Measurements from ENCODE around the gene CLEC16A. TPM values are rescaled to one million over a fixed set of nuclear protein-coding genes. Genes with fewer than 3 reads are reported as not detected.

Gene CLEC16A
- total RNA-seq, 1 donor from 2014 or later: 32.4 TPM

- no peak for DNase-seq (ENCODE audit: extremely low read depth, low read depth, low spot score)
Measured at GRCh38 chr16:11010575-11011221, 66.3 kb downstream of the CLEC16A start.

DNA sequence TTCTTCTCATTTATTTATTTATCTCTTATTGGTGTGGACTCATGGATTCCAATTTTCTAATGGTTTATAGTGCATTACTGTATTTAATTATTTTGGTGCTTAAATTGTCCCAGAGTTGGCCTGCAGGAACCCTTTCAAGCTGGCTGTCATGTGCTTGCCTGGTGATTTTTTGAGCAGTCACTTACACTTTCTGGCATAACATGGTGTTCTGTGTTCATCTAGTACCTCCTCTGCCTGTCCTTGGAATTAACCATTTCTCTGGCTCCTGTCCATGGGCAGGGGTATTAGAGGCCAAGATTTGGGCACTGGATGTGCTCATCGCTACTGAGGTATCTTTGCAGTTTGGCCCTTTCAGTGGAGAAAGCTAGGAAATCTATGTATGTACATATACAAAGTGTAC, 67.0 kb downstream of the CLEC16A start:
- DNase-seq (ENCODE audit: extremely low read depth, low read depth, low spot score): no peak

GRCh38 chr16:11012841-11013240, 68.5 kb downstream of the CLEC16A start:
- no peak for DNase-seq (ENCODE audit: extremely low read depth, low read depth, low spot score)

DNA sequence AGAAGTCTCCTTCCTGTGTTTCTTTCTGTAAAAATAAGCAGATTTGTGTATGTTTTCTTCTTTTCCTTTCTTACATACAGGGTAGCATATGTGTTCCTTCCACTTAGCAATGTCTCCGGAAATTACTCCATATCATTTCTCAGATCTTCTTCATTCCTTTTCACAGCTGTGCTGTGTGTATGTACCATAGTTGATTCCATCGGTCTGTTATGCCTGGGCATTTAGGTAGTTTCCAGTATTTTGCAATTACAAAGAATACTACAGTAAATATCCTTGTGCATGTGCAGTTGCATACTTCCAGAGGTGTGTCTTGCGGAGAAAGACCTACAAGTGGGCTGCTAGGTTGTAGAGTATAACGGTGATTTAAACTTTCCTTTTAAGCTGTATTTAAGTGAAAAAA, 69.8 kb downstream of the CLEC16A start:
- no peak for DNase-seq (ENCODE audit: extremely low read depth, low read depth, low spot score)

GRCh38 chr16:11015076-11015475, 70.7 kb downstream of the CLEC16A start:
- DNase-seq (ENCODE audit: extremely low read depth, low read depth, low spot score): no peak

DNA sequence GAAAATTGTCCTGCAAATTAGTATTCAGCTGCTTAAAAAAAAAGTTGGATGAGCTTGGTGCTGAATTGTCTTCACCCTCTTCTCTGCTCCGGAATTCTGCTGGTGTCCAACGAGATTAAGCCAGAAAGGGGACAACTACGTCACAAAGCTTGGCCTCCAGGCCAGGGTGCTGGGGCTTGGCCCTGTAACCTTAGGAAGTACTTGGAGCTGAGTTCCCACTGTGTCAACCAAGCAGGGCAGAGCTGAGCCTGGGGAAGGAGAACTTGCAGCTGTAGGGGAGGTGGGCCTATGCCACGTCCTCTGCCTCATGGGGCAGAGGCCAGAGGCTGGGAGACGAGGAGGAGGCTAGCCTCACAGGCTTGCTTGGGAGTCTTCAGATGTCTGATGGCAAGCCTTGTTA, 71.2 kb downstream of the CLEC16A start:
- DNase-seq (ENCODE audit: extremely low read depth, low read depth, low spot score): no peak

DNA sequence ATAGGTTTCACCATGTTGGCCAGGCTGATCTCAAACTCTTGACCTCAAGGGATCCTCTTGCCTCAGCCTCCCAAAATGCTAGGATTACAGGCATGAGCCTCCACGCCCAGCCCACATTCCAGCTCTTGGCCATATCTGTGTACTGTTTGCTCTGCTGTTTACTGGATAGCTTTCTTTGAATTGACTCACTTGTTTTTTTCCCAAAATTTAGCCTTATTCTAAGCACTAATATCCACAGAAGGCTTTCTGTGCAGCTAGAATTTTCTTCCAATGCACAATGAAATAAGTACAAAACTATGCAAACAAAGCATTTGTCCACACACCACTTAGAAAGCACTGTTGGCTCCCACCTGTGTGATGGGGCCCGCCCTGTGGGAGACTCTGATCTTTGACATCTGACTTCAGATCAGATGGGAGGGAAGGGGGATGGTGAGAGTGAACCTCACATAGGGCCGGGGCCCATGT, 72.2 kb downstream of the CLEC16A start:
- no peak for DNase-seq (ENCODE audit: extremely low read depth, low read depth, low spot score)

DNA sequence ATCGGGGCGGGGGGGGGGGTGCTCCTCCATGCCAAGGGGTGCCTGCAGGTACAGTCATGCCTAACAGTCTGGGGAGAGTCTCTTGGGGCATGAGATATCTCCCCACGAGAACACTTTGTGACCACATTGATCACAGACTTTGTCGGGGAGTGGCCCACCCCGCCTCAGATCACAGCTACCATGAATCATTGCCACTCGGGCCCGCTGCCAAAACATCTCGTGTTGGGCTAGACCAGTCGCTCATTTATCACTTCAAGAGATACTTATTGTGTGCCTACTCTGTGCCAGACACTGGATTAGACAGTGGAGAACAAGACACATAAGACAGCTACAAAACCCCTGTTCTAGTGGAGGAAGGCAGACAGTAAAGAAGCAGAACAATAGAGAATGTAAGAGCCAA, 72.6 kb downstream of the CLEC16A start:
- DNase-seq (ENCODE audit: extremely low read depth, low read depth, low spot score): peak; percentile 7

- DNase-seq (ENCODE audit: extremely low read depth, low read depth, low spot score): no peak
Measured at GRCh38 chr16:11017499-11017898, 73.1 kb downstream of the CLEC16A start.

DNA sequence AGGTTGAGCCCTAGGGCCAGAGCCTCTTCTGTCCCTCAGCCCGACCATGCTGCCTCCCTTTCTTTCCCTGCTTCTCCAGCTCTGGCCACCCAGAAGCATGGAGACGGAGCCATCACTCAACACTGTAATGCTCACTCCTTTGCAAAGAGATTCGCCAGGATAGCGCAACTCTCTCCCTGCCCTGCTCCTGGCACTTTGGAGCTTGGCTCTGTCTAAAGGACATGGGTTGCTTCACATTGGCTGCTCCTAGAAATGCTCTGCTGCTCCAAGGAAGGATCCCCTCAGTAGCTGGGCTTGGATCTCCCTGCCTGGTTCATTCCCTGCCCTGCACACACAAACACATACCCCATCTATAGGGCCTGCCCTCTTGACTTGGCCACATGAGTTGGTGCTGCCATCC, 76.0 kb downstream of the CLEC16A start:
- DNase-seq (ENCODE audit: extremely low read depth, low read depth, low spot score): no peak

DNA sequence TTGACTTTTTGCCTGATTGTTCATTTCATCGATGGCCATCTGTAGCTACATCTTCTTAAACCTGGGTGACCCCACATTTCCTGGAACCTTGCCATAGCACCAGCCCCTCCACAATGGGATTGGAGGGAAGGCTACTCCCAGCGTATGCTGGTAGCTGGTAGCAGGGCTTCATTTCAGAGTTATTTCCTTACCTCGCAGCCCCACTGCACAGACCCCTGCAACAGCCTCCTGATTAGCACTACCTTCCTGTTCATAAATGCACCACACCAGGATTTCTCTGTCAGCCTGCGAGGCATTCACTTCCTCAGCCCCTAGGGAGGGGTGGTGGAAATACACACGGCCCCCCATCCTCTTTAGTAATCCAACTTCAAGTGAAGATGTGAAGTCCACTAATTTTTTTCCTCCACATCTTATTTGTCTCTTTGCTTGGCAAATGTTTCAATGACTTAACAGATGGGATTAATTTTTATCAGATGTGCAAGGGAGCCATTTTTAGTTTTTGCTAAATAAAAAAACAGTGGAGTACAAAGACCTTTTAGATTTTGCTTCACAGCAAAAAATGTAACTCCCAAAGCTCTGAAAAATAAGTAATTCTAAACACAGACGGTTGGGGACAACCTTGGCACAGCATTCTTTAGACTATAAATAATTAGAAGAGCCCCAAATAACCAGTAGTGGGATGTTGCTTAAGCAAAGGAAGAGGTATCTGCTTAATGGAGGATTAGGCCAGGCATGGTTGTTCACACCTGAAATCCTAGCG, 76.6 kb downstream of the CLEC16A start:
- DNase-seq (ENCODE audit: extremely low read depth, low read depth, low spot score): no peak

DNA sequence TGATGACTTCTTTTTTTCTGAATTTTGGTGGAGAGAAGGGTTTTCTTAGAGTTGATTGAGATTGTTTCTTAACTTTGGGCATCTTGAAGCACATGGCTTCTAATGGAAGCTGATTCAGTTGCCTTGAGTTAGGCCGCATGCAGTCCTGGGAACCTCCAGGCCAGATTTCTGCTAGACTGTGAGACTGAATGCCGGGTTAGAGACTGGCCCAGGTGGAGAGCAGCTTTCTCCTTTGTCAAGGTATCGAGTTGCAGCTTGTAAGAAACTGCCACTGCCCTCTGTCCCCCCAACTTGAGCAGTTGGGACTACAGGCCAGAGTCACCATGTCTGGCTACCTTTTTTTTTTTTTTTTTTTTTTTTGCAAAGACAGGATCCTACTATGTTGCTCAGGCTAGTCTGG, 77.6 kb downstream of the CLEC16A start:
- DNase-seq (ENCODE audit: extremely low read depth, low read depth, low spot score): no peak

GRCh38 chr16:11023262-11024039, 79.1 kb downstream of the CLEC16A start:
- no peak for DNase-seq (ENCODE audit: extremely low read depth, low read depth, low spot score)

DNA sequence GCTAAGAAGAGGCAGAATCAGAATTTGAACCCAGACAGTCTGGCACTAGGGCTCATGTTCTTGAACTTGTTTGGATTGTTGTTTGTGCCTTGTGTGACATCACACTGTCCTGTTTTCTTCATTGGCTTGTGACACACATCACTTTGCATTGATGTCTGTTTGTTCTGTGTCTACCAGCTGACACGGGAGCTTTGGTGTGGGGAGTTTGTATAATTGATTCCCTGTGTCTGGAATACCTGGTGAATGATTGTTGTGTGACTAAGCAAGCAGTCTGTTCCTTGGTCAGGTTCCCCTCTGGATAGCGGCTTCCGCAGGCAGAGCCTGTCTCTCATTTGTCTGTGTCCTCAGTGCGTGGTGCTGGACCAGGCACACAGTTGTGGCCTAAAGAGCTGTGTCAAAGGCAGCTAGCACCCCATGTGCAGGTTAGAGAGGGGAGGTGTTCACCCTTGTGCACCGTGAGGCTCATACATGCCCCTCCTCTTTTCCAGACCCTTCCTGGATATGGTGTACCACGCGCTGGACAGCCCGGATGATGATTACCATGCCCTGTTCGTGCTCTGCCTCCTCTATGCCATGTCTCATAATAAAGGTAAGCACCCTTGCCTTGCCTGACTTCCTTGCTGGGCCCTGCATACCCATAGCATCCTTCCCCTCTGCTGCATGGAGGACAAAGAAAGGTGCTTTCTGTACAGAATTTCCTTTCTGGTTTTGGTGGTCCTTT, 80.1 kb downstream of the CLEC16A start:
- no peak for DNase-seq (ENCODE audit: extremely low read depth, low read depth, low spot score)

- no peak for DNase-seq (ENCODE audit: extremely low read depth, low read depth, low spot score)
Measured at GRCh38 chr16:11025120-11025531, 80.8 kb downstream of the CLEC16A start.

DNA sequence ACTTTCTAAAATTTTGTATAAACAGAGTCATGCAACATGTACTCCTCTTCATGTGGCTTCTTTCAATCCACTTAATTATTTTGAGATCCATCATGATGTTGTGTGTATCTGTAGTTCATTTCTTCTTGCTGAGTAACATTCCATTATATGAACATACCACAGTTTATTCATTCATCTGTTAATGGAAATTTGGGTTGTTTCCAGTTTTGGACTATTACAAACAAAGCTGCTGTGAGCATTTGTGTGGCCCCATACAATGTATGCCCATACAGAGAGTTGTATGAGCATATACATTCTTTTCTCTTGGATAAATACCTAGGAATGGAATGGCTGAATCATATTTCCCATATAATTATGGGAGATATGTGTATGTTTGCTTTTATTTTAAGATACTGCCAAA, 85.6 kb downstream of the CLEC16A start:
- DNase-seq (ENCODE audit: extremely low read depth, low read depth, low spot score): no peak

DNA sequence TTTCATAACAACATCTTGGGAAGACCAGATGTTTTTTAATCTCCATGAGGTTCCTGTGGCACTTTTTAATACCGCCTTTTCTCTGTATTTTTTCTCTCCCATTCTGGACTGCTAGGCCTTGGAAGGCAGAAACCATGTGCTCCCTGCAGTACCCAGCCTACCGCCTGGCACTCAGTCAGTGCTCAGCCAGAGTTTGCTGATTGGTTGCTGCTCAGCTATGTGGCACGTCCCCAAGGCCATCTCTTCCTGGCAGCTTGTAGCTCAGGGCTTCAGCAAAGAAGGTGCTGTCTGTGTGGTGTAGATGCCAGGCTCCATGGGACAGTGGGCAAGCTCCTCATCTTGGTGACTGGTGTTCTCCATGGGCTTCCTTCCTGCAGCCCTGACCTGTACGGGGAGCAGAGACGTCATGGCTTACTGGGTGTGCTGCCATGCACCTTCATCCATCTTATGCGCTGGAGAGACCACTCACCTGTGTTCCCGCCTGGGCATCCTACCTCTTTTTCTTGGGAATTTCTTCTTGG, 86.7 kb downstream of the CLEC16A start:
- DNase-seq (ENCODE audit: extremely low read depth, low read depth, low spot score): no peak

DNA sequence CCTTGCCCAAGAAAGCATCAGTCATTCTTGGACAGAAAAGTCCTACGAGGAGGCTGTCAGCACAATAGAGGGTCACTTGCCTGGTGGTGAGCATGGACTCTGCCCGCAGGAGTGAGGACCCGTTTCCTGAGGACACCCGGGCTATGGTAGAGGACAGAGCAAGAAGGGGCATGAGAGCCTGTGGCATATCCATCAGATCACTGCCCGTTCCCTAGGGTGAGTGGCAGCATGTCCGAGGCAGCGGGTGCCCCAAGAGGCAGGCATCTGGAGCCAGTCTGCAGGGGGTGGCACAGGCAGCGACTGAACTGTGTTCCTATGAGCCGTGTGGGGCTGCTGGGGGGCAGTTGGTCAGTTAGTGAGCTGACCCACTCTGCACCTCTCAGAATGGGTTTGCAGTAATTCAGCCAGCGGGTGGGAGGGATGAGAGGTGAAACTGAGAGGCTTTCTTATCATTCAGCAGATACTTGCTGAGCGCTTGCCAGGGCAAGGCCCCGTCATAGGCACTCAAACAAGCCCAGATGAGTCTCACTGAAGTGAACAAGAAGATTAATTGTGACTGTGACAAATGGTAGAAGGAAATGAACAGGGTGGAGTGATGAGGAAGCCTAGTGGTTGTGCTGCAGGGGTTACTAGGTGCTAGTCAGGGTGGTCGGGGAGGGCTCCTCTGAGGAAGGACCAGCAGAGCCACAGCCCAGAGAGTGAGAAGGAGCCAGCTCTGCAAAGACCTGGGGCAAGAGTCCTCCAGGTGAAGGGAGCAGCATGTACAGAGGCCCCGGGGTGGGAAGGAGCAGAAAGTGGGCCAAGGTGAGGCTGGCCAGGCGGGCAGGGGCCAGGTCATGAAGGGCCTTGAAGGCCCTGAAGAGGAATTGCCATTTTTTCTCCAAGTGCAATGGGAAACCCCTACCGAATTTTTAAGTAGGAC, 87.9 kb downstream of the CLEC16A start:
- no peak for DNase-seq (ENCODE audit: extremely low read depth, low read depth, low spot score)

DNA sequence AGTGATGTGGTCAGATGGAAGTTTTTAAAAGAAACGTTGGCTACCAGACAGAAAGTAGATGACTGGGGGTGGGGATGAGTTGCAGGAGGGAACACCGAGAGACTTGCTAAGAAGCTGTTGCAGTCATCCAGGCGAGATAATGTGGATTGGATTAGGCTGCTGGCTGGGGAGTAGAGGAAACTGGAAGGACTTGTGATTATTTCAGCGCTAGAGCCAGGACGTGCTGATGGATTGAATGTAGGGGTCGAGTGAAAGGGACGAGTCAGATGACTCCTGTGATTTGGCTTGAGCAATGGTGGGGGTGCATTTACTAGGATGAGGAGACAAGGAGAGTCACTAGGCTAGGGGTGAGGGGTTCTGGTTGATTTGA, 88.5 kb downstream of the CLEC16A start:
- DNase-seq (ENCODE audit: extremely low read depth, low read depth, low spot score): no peak

Data from glomerular endothelial cell (primary cell).